ENCODE data around the gene LEF1. TPM values are rescaled to one million over a fixed set of nuclear protein-coding genes. Genes with fewer than 3 reads are reported as not detected.

LEF1 gene
- total RNA-seq, 3 donors from 2014 or later = 2.6 to 7.6 (median 7.2) TPM

DNA sequence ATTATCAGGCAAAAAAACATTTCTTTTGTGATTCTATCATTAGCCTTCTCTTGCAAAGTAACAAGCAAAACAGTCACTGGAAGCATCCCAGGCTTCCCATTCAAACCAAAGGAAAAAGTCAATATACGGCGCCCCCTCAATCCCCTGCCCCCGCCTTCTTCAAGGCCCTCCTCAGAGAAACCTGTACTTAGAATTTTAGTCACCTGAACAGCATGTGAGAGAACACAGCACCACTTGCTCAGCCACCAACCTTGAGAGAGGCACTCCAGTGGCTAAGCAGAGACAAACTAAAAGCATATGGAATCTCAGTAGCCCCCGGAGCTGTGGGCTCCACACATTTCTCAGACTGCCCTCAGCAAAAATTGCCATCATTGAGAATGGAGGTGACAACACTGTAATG is 25.2 kb downstream of the LEF1 start:
- H3K27me3 ChIP-seq = no peaks in the 10 kb centered on the region
- no peak overlapping the region for H3K27ac ChIP-seq
- H3K9me3 ChIP-seq = no peaks in the 10 kb centered on the region
- intact Hi-C loops (cut with DNase I; ENCODE audit: low total_unique reads) = no loop called here
- TF ChIP-seq, protein P1, sequence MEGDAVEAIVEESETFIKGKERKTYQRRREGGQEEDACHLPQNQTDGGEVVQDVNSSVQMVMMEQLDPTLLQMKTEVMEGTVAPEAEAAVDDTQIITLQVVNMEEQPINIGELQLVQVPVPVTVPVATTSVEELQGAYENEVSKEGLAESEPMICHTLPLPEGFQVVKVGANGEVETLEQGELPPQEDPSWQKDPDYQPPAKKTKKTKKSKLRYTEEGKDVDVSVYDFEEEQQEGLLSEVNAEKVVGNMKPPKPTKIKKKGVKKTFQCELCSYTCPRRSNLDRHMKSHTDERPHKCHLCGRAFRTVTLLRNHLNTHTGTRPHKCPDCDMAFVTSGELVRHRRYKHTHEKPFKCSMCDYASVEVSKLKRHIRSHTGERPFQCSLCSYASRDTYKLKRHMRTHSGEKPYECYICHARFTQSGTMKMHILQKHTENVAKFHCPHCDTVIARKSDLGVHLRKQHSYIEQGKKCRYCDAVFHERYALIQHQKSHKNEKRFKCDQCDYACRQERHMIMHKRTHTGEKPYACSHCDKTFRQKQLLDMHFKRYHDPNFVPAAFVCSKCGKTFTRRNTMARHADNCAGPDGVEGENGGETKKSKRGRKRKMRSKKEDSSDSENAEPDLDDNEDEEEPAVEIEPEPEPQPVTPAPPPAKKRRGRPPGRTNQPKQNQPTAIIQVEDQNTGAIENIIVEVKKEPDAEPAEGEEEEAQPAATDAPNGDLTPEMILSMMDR (IDR thresholded peaks at IDR 0.05) = no peak
- H3K4me1 ChIP-seq = no peaks in the 10 kb centered on the region
- no peak for DNase-seq (ENCODE audit: low spot score in 2 of 2)
- no peak overlapping the region for H3K4me3 ChIP-seq
- H3K36me3 ChIP-seq = no peaks in the 10 kb centered on the region

DNA sequence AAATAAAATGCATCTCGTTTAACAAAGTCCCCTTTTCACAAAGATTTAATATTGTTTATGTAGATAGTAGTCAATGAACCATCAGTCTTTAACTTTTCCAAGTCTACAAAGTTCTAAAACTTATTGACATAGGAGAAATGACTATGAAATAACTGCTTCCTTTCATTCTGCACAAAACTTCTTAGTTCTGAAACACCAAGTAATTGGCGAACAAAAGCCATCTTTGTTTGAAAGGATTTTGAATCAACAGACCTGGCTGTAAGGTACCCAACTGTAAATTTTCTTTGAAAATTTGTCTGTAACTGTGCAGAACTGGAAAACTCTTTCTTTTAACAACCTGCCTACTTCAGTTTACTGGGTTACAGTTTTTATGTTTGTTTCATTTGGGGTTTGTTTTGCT is 25.9 kb downstream of the LEF1 start:
- H3K9me3 ChIP-seq = no peaks in the 10 kb centered on the region
- H3K4me3 ChIP-seq = no peak overlapping the region
- TF ChIP-seq, protein P1 (IDR thresholded peaks at IDR 0.05) = no peak
- no peak overlapping the region for H3K27ac ChIP-seq
- H3K27me3 ChIP-seq = no peaks in the 10 kb centered on the region
- no peaks in the 10 kb centered on the region for H3K4me1 ChIP-seq
- intact Hi-C loops (cut with DNase I; ENCODE audit: low total_unique reads) = no loop called here
- no peaks in the 10 kb centered on the region for H3K36me3 ChIP-seq
- no peak for DNase-seq (ENCODE audit: low spot score in 2 of 2)

DNA sequence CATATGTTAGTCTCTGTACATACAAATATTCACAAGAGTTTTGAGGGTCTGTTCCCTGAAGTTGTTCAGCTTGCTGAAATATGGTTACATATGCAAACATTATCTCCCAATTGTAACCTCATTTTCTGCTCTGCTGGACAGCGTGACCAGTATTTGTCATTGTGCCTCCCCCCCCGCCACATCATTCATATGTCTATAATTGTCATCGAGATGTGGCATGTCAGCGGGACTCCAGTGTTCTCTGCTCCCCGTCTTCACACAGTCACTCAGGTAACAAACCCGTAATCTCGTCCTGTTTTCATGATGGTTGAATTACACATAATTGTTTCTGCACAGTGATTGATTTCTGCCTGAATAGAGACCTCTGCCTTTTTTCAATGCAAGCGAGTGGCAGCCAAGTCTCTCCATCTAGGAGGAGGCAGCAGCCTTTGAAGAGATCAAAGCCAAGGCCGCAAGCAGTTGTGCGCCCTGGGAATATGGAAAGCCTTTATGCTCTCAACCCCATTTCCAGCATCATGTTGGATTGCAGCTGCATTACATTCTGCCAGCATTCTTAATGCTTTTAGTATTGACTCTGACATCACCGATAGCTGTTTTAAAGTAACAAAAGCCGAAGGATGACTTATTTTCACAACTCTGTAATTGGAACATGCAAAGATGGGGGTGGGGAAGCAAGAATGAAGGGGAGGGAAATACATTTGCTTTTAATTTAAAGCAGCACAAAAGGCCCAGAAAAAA is 27.4 kb downstream of the LEF1 start:
- Histone ChIP-seq H3K4me1 (no peaks in the 10 kb centered on the region), H3K36me3 (no peaks in the 10 kb centered on the region), H3K27ac (no peak overlapping the region), H3K4me3 (no peak overlapping the region), H3K27me3 (no peaks in the 10 kb centered on the region), H3K9me3 (no peaks in the 10 kb centered on the region)
- DNase-seq (ENCODE audit: low spot score in 2 of 2) = no peak
- intact Hi-C loops (cut with DNase I; ENCODE audit: low total_unique reads) = no loop called here
- TF ChIP-seq POLR2A (IDR thresholded peaks at IDR 0.05) (no peak), POLR2AphosphoS5 (IDR thresholded peaks at IDR 0.05) (no peak)
- TF ChIP-seq, protein P1 (IDR thresholded peaks at IDR 0.05) = no peak

DNA sequence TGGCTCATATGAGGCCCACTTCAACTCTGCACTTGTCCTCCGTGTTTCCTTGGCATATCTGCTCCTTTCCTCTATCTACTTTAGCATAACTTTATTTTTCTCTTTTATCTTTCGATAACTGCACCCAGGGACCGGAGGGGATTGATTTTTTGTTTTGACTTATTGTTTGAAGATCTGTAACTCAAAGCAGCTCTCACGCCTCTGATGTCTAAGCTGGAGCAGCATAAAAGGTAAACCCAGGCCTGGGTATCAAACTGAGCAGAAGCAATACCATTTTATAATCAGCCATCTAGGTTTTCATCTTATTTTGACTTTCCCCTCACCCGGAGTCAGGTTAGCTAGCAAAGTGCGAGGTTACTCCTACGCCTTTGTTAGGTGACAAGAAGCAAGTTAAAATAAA is 28.4 kb downstream of the LEF1 start:
- no peaks in the 10 kb centered on the region for H3K9me3 ChIP-seq
- no peak overlapping the region for H3K4me3 ChIP-seq
- H3K36me3 ChIP-seq = no peaks in the 10 kb centered on the region
- DNase-seq (ENCODE audit: low spot score in 2 of 2) = no peak
- TF ChIP-seq, protein P1 (IDR thresholded peaks at IDR 0.05) = no peak
- TF ChIP-seq POLR2A (IDR thresholded peaks at IDR 0.05) (no peak), POLR2AphosphoS5 (IDR thresholded peaks at IDR 0.05) (no peak)
- H3K27ac ChIP-seq = no peak overlapping the region
- H3K27me3 ChIP-seq = no peaks in the 10 kb centered on the region
- H3K4me1 ChIP-seq = no peaks in the 10 kb centered on the region
- intact Hi-C loops (cut with DNase I; ENCODE audit: low total_unique reads) = no loop called here

DNA sequence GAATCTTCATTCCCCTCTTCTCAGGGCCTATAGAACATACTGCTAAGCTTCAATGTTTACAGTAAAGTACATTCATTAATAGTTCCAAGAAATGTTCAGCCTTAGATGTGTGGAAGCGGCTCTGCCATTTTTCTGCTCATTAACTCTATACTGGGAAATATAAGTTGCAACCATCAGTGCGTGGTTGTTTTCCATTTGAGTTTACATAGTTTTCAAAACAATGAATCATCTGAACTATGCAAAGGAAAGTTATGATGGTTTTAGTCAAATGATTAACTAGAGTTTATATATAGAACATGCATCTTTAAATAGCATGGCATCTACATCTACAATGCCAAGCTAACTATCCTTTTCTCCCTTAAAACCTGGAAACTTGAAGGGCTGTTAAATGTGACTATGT is 29.6 kb downstream of the LEF1 start:
- no peaks in the 10 kb centered on the region for H3K9me3 ChIP-seq
- intact Hi-C loops (cut with DNase I; ENCODE audit: low total_unique reads) = no loop called here
- H3K4me3 ChIP-seq = no peak overlapping the region
- TF ChIP-seq POLR2AphosphoS5 (IDR thresholded peaks at IDR 0.05) = no peak
- TF ChIP-seq, protein P1 (IDR thresholded peaks at IDR 0.05) = no peak
- no peak for TF ChIP-seq POLR2A (IDR thresholded peaks at IDR 0.05)
- no peak for DNase-seq (ENCODE audit: low spot score in 2 of 2)
- no peaks in the 10 kb centered on the region for H3K27me3 ChIP-seq
- no peaks in the 10 kb centered on the region for H3K36me3 ChIP-seq
- H3K27ac ChIP-seq = no peak overlapping the region
- H3K4me1 ChIP-seq = no peaks in the 10 kb centered on the region
